GM12891 (cell line): ENCODE results near the gene CACNG6.

ENCODE experiments used
- DNase-seq: peaks from one replicate; pipeline ENCODE4 v3.0.0; 2011; ENCODE audit warnings: low spot score; ENCODE audit not compliant: insufficient read length
- FAIRE-seq: peaks from 2 replicates; lab custom pipeline; 2011; peaks lifted over from hg19 to GRCh38; lab: Jason Lieb, UNC
- PAX5 ChIP-seq: IDR thresholded peaks from 2 replicates; pipeline ENCODE4 v1.6.1; 2011; ENCODE audit warnings: low read length, moderate library complexity, mild to moderate bottlenecking; ENCODE audit not compliant: insufficient read depth, severe bottlenecking
- POLR2A ChIP-seq: IDR thresholded peaks from 2 replicates; pipeline ENCODE4 v1.6.1; 2011; ENCODE audit warnings: low read depth, low read length, control low read depth
- POLR2AphosphoS5 ChIP-seq: IDR thresholded peaks from 2 replicates; pipeline ENCODE4 v1.6.1; 2011; ENCODE audit warnings: low read depth, low read length, control low read depth
- POU2F2 ChIP-seq: IDR thresholded peaks from 2 replicates; pipeline ENCODE4 v1.6.1; 2011; ENCODE audit warnings: low read depth, mild to moderate bottlenecking, control low read depth, low read length, moderate library complexity
- SPI1 ChIP-seq: IDR thresholded peaks from 2 replicates; pipeline ENCODE4 v1.6.1; 2011; ENCODE audit warnings: low read depth, low read length, control low read depth
- TAF1 ChIP-seq: IDR thresholded peaks from 2 replicates; pipeline ENCODE4 v1.6.1; 2011; ENCODE audit warnings: low read depth, low read length, control low read depth

CACNG6 gene

DNA sequence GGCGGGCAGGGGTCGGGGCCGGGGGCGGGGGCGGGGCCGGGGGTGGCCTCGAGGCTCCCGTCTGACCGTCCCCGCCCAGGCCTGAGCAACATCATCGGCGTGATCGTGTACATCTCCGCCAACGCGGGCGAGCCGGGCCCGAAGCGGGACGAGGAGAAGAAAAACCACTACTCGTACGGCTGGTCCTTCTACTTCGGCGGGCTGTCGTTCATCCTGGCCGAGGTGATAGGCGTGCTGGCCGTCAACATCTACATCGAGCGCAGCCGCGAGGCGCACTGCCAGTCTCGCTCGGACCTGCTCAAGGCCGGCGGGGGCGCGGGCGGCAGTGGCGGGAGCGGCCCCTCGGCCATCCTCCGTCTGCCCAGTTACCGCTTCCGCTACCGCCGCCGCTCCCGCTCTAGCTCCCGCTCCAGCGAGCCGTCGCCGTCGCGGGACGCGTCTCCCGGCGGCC is 9.4 kb upstream of the CACNG6 start:
- DNase-seq (no peak), FAIRE-seq (no peak)
- TF ChIP-seq POLR2AphosphoS5: no peak
- no peak for TF ChIP-seq TAF1
- TF ChIP-seq POLR2A: no peak
- no peak for TF ChIP-seq PAX5
- TF ChIP-seq SPI1: no peak
- no peak for TF ChIP-seq POU2F2

DNA sequence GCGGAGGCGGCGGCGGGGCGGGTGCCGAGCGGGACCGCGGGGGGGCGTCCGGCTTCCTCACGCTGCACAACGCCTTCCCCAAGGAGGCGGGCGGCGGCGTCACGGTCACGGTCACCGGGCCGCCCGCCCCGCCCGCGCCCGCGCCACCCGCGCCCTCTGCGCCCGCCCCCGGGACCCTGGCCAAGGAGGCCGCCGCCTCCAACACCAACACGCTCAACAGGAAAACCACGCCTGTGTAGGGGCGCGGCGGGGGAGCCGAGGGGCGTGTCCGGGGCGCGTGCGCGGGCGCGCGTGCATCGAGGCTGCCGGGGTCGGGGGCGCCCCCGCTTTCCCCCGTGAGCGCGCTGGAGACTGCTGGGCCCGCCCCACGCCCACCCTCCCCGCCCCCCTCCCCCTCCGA is 8.8 kb upstream of the CACNG6 start:
- DNase-seq: no peak
- TF ChIP-seq POLR2A (no peak), TAF1 (no peak), POLR2AphosphoS5 (no peak), POU2F2 (no peak), PAX5 (no peak), SPI1 (no peak)

DNA sequence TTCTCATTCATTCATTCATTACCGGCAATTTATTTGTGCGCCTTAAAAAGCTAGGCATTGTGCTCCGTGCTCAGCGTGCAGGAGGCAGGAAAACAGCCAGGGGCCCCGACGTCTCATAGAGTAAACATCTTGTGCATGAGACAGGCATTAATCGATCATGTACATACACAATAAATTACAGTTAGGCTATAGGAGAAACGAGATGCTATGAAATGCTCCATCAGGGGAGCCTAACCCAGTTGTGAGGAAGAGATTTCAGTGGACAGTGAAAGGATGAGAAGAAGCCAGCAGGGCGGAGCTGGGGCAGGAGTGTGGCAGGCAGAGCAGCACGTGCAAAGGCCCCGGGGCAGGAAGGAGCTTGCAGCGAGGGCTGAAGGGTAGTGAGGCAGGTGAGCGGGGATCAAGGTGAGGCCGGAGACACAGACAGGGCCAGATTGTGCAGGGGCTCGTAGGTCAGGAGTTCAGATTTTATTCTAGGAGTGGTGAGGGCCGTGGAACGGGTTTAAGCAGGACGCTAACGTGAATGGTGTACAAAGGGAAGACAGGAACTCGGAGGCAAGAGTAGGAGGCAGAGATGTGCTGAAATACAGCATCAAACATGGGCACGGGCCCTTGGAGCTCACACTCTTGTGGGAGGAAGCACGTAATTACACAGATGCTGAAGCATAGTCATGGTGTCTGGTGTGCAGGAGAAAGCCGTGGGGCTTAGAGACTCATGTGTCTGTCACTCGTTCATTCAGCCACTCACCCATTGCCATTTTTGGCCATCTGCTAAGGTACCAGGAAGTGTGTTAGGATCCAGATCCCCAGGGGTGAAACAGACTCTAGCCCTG is 7.8 kb upstream of the CACNG6 start:
- DNase-seq (no peak), FAIRE-seq (no peak)
- TF ChIP-seq SPI1: no peak
- no peak for TF ChIP-seq POU2F2
- TF ChIP-seq PAX5: no peak
- no peak for TF ChIP-seq POLR2AphosphoS5
- TF ChIP-seq TAF1: no peak
- TF ChIP-seq POLR2A: no peak

More for the DNA sequence above, 8.8 kb upstream of the CACNG6 start:
- no peak for FAIRE-seq

DNA sequence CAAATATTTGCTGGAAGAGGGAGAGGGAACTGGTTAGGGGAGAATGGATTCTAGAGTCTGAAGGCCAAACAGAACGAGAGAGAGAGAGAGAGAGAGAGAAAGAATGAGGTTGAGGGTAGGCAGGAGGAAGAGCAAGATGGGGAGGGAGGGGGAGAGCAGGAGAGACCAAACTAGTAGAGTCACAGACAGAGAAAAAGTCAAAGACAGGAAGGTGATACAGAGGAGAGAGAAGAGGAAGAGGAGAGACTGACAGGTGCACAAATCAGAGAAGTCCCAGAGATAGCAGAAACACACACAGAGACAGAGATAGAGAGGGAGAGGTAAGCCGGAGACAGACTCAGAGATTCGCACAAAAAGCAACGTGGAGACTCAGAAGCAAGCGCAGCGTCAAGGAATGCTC is 5.6 kb upstream of the CACNG6 start:
- TF ChIP-seq TAF1: no peak
- TF ChIP-seq PAX5: no peak
- TF ChIP-seq SPI1: no peak
- TF ChIP-seq POLR2AphosphoS5: no peak
- TF ChIP-seq POU2F2: no peak
- TF ChIP-seq POLR2A: no peak
- FAIRE-seq (no peak), DNase-seq (no peak)

DNA sequence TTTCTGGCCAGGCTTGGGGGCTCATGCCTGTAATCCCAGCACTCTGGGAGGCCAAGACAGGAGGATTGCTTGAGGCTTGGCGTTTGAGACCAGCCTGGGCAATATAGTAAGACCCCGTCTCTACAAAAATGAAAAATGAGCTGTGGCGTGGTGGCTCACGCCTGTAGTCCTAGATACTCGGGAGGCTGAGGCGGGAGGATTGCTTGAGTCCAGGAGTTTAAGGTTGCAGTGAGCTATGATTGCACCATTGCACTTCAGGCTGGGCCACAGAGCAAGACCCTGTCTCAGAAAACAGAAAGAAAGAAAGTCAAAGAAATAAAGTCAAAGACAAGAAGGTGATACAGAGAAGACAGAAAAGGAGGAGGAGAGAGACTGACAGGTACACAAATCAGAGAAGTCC is 2.5 kb upstream of the CACNG6 start:
- no peak for TF ChIP-seq POU2F2
- no peak for TF ChIP-seq POLR2A
- DNase-seq: no peak
- FAIRE-seq: no peak

DNA sequence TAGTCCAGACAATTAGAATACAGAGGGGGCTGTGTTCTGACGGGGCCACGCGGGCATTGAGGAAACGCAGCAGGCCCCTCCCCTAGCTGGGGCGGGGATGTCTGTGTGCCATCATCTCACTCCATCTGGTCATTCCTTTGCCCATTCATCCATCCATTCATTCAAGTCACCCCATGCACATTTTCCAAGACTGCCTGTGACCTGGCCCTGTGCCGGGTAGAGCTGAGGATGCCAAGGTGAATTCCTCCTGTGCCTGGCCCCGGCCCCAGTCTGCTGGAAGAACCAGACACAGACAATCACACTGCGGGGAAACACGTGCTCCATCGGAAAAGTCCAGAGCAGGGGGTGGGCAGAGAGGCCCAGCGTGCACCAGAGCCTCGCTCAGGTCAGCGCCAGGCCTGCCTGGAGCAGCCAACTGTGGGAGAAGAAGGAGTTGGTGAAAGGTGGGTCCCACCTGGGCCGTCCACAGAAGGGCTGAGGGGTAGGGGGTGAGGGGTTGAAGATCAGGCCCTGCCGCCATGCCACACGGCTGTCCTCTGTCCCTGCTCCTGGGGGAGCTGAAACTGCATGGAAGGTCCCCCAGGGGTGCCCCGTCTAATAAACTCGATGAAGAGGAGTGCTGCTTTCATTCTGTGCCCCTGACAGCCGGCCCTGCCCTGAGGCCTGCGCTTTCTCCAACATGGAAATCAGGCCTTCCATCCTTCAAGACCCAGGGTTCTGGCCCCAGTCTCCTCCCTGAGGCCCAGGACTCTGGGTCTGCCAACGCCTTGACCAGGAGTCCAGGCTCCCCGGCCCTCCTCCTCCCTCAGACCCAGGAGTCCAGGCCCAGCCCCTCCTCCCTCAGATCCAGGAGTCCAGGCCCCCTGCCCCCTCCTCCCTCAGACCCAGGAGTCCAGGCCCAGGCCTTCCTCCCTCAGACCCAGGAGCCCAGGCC is 1.6 kb upstream of the CACNG6 start:
- DNase-seq: no peak
- no peak for TF ChIP-seq TAF1
- TF ChIP-seq POLR2A: no peak
- TF ChIP-seq POLR2AphosphoS5: no peak
- TF ChIP-seq PAX5: no peak
- no peak for TF ChIP-seq POU2F2
- TF ChIP-seq SPI1: no peak
- FAIRE-seq: no peak

DNA sequence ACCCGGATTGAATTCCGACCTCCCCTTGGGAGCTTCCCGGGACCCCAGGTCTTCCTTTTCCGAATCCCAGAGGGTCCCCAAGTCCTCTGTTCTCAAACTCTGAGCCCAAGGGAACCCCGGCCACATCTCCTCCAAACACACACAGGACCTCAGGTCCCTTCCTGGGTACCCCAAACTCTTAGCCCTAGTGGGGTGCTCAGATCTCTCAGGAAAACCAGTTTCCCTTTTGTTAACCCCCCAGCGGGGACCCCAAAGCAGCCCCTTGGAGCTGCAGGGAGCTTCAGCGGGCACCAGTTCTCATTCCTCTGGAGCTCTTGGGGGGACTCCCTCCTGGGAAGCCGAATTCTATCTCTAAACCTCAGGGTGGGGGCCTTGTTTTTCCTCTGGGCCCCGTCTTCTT is 774 bp downstream of the CACNG6 start:
- DNase-seq (no peak), FAIRE-seq (no peak)

DNA sequence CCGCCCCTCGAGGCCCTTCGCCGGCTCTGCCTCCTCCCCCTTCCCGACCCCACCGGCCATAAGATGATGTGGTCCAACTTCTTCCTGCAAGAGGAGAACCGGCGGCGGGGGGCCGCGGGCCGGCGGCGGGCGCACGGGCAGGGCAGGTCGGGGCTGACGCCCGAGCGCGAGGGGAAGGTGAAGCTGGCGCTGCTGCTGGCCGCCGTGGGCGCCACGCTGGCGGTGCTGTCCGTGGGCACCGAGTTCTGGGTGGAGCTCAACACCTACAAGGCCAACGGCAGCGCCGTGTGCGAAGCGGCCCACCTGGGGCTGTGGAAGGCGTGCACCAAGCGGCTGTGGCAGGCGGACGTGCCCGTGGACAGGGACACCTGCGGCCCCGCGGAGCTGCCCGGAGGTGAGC is 1.4 kb downstream of the CACNG6 start:
- FAIRE-seq (no peak), DNase-seq (no peak)
- TF ChIP-seq POLR2A (no peak), SPI1 (no peak), POU2F2 (no peak), PAX5 (no peak), POLR2AphosphoS5 (no peak), TAF1 (no peak)

More for the DNA sequence above, 774 bp downstream of the CACNG6 start:
- TF ChIP-seq SPI1: no peak
- no peak for TF ChIP-seq TAF1
- no peak for TF ChIP-seq POU2F2
- no peak for TF ChIP-seq POLR2AphosphoS5
- no peak for TF ChIP-seq PAX5

DNA sequence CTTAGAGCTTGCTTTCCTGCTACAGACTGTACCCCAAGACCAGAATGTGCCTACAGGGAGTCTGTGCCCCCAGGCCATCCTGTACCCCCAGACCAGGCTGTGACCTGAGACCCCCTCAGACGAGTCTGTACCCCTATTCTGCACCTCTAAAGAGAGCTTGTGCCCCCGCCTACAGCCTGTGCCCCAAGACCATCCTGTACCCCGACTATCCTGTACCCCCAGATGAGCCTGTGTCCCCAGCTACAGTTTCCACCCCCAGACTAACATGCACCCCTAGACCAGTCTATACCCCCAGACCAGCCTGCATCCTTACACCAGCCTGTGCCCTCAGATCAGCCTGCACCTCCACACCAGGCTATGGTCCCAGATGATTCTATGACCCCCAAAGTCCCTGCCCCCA is 2.0 kb downstream of the CACNG6 start:
- DNase-seq: no peak
- TF ChIP-seq TAF1 (no peak), POLR2A (no peak), POU2F2 (no peak), PAX5 (no peak), SPI1 (no peak), POLR2AphosphoS5 (no peak)
- no peak for FAIRE-seq
